Activated CD4-positive, alpha-beta T cell treated with anti-CD3 and anti-CD28 coated beads, Interleukin-2, amount 50 U/mL, for 1 hour (primary cell): Measurements from ENCODE around the gene SPAG4.

Source experiments
- DNase-seq: peaks from one replicate; pipeline ENCODE4 v3.0.0-alpha.2; 2020

SPAG4 gene

DNA sequence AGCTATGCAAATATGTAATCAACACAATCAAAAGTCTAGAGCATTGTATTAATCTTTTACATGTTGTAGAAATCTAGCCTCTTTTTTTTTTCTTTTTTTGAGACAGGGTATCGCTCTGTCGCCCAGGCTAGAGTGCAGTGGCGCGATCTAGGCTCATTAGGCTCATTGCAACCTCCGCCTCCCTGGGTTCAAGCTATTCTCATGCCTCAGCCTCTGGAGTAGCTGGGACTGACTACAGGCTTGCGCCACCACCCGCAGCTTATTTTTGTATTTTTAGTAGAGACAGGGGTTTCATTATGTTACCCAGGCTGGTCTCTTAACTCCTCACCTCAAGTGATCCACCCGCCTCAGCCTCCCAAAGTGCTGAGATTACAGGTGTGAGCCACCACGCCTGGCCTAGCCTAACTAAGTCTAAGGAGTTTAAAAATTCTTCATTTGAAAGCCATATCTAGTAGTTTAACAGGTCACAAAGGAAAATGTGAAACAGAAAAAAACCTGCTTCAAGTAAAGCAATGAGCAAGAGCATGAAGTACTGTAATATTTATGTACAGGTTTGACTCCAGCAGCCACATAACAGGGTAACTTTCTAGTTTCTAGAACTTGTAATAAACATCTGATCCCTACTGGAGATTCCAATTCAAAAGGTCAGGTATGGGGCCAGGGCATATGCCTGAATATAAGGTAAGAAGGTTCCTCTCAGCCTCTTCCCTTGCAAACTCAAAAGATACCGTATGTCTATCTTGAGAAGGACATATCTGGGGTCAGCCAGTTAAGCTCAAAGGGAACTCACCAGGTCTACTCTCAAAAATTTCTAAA, 44.7 kb downstream of the SPAG4 start:
- DNase-seq: no peak

DNA sequence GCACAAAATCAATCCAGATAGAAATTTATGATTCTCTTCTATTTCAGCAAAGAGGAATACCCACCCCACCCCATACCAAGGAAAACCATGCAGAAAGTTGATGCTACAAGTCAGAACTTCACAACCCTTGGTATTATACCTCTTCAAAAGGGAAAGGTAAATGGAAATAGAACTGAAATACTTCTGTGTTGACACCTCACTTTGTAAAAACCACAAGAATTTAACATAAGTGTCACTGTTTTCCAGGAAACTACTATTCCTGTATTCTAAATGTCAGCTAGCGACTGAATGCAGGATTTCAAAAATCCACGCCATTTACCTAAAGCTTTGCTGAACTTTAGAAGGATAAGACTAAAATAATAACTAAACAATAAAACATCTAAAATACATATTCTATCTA, 45.4 kb downstream of the SPAG4 start:
- DNase-seq: no peak

DNA sequence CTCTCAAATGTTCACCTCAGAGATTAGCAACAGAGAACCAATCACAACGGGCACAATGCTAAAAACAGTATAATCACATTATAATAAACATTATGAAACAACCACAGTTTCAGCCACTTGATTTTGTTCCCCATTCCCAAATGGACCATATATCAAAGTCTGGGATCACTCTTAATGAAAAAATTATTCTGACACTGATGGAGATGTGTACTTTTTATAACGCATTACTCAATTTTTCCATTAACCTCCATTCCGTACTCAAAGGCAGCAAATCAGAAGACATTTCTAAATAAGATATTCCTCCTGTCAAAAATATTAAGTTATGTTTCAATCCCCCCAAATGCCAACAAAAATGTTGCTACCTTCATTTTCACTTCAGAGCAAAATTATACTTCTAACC, 46.3 kb downstream of the SPAG4 start:
- DNase-seq: no peak

DNA sequence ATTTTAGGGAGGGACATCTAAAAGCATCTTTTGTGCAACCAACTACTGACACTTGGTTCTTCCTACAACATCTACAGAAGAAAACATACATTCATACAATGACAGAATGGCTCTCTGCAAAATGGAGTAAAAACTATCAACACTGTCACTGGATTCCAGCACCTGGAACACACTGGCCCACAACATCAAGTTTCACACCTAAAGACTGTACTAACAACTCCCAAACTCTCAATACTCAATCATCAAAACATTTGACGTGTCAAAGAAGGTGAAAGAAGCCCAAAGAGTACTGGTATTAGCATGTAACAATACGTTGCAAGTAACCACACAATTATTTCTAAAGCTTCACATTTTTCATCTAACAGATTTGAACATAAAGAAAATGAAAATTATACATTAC, 46.9 kb downstream of the SPAG4 start:
- DNase-seq: no peak

DNA sequence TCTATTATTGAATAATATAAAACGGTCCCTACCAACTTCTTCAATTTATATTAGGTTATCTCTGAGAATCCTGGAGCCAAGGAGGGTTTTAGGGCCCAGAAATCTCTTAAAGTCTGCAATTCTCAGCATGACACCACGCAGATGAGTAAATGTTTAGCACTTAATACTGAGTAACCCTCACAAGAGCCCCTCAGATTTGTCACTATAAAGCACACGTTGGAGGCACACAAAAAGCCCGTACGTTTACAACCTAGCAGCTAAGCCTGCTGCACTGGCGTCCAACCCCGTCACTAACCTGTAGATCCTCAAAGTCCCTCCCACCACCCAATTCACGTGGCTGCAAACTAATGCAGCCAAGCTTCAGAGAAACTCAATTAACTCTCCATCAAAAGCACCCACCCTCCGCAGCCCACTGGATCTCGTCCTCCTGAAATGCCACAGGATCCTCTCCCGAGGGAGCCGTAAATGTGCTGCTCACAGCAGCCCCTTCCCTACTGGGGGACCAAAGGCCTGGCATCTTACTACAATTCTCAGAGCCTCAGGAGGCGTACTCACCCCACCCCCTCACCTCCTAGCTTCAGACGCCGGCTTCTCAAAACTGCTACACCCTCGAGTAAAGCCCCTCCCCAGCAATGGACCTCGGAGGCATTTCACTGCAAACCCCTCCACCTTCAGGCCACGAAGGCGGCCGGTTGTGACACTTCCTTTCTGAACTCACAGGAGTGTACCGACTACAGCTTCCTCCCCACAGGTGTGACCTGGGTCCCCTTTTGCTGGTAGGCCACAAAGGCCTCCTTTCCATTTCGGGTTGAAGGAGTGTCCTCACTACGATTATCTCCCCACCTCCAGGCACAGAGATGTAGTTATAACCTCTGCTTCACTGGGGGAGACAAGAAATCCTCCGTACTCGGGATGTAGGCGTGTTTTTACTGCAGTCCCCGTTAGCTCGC, 48.2 kb downstream of the SPAG4 start:
- peak; percentile 55 for DNase-seq

DNA sequence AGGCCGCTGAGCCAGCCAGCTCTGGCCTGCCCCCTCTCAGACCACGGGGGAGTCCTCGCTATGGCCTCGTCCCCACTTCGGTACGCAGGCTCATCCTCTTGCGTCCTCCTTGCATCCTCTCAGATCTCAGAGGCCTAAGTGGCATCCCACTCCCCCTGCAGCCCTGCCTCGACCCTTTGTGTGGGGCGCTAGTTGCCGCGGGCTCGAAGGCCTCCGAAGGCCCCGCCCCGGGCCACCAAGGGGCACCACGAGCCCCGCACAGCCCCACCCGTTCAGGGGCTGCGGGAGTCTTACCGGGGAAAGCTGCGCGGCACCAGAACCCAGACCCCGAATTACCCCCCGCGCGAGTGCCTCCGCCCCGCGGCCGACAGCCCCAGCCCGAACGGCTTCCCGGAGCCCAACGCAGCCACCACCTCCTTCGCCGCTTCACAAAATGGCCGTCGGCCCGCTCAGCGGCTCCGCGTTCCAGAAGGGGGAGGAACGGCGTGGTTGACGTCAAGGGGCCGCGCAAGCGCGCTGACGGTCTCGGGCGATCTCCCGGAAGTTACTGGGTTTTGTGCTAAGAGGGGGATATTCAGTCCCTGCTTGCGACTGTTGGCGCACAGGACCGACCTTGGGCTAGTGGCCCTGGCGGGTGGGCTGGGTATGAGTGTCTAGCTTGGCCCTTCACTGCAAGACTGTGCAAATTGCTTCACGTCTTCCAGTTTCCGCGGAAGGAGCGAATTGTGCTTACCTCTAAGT, 49.0 kb downstream of the SPAG4 start, which contains the start of the genes CPNE1 and RBM12:
Gene CPNE1, minus strand, starts transcription at position 435 of the 741 bp plus-strand sequence. CDS start 31,977 bp downstream, outside the sequence.
Gene RBM12, minus strand, starts transcription at position 435 of the 741 bp plus-strand sequence. CDS start 9,578 bp downstream, outside the sequence.
- peak; percentile 92 for DNase-seq

DNA sequence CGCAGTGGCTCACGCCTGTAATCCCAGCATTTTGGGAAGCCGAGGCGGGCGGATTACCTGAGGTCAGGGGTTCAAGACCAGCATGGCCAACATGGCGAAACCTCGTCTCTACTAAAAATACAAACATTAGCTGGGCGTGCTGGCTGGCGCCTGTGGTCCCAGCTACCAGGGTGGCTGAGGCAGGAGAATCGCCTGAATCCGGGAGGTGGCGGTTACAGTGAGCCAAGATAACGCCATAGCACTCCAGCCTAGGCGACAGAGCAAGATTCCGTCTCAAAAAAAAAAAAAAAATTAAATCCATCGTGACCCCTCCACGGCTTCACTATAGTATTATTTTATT, 50.3 kb downstream of the SPAG4 start:
- DNase-seq: no peak

DNA sequence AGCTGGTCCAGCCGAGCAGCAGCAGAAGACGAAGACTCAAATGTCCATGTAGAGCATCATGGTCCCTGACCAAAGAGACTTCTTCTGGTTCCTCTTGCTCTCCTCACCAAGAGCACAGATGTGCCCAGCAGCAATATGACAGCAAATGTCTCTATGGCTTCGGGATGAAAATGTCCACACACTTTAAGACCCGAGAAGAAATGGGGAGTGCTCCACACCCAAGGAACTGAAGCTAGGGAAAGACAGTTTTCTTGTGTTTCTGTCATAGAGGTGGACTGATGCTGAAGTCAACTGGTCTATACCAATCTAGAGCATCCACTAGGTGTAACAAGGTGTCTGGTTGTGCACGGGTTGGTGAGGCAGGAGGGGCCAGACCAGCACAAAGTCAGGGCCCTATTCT, 53.6 kb downstream of the SPAG4 start:
- DNase-seq: no peak

DNA sequence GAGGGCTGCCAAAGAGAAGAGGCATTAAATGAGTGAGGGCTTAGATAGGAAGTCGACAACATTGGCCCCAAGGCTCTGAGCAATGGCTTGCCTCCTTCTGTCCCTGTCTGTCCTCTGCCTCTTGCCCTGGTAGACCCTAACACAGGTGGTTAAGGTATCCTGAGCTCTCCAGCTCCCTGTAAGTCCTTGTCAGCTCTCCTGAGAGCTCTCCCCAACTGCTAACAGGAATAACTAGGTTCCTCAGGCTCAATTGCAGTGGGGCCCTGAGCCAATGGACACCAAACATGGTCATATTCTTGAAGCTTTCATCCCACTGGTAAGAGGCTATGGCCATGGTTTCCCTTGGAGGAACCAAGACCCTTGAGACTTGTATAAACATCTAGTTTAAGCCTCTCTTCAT, 54.1 kb downstream of the SPAG4 start:
- DNase-seq: no peak
